Stimulated activated CD4-positive, alpha-beta T cell treated with anti-CD3 and anti-CD28 coated beads, Interleukin-4, amount 100 ng/mL, for 4 hours (primary cell): ENCODE results near the gene GPATCH8.
"Not testable (repeated sequence)": the region's sequence is repeated elsewhere in the genome, so short reads cannot be mapped to it uniquely, and the experiment has no call there.

Experiments
- DNase-seq, 2 experiments: peaks; one replicate each; pipeline ENCODE4 v3.0.0-alpha.2; 2020

The GPATCH8 gene

GRCh38 chr17:44369414-44370023, 133.7 kb downstream of the GPATCH8 start:
- not testable (repeated sequence) for DNase-seq

- DNase-seq: not testable (repeated sequence)
Observed at GRCh38 chr17:44368391-44369243, 134.6 kb downstream of the GPATCH8 start.

DNA sequence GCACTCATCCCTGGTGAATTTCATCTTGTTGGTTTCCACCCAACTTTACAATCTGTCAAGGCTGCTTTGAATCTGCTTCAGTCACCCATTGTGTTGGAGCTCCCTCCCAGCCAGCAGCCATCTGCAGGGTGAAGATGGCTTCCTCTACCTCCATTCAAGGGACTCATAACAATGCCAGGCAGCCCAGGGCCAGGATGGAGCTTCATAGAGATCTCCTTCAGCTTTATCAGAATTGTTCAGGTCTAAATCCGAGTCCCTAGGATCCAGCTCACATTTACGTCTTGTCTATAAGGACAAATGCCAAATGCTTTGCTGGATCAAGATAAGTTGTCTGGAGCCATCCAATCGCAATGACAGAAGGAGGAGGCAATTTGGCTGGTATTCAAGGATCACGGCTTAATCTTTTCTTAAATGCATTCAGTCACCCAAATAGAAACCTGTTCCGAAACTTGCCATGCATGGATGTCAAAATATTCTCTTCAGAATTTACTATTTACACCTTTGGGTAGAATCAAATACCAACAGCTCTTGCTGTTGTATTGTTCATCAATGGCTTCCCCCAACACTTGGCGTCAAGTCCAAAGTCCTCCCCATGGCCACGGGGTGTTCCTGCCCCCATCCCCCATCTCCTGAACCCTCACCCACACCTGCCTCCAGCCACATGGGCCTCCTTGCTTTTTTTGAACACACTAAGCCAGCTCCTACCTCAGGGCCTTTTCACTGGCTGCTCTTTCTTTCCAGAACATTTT, 135.8 kb downstream of the GPATCH8 start:
- no peak for DNase-seq

DNA sequence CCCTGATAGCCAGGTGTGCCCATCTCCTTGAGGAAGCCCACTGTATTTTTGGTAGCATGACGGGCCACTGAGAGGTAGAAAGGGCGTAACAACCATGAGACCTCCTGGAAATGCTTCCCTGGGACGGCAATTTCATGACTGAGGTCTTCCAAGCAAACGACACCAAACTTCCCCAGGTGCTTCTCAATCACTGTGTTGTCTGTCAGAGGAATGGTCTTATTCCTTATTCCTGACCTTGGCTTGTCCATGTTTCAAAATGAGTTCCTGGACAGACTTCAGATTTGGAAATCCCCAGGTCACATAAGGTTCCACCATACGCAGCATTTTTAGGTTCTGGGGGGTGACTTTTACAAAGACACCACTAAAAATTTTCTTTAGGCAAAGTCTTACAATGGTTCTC, 138.2 kb downstream of the GPATCH8 start:
- DNase-seq: not testable (repeated sequence)

GRCh38 chr17:44363613-44364159, 139.5 kb downstream of the GPATCH8 start, which contains the start of gene FAM171A2:
FAM171A2 (minus strand) TSS chr17:44363853; CDS start chr17:44363714, 139 bp downstream.
- peak; percentile 50 to 69 for DNase-seq

GRCh38 chr17:44362949-44363612, 140.1 kb downstream of the GPATCH8 start:
- DNase-seq: no peak

GRCh38 chr17:44362459-44362948, 140.7 kb downstream of the GPATCH8 start:
- DNase-seq: no peak

- DNase-seq: no peak
Observed at GRCh38 chr17:44361292-44362260, 141.6 kb downstream of the GPATCH8 start.

DNA sequence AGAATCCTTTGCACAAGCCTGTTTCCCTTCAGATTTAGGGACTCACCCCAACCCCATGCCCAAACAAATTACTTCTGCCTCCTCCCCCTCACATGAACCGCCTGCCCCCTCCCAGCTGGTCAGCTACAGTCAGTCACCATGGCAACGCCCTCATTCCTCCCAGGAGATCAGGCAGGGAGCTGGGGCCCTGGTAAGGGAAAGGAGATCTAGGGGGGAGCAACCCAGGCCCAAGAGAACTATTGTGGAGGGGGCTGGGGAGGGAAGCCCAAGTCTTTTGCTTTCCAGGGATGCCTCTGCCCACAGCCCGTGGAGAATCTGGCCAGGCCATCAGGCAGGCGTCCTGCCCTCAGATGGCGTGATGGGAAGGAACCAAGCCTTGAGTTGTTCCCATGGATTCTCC, 142.4 kb downstream of the GPATCH8 start:
- DNase-seq: no peak

- no peak for DNase-seq
Observed at GRCh38 chr17:44360144-44360533, 143.1 kb downstream of the GPATCH8 start.

GRCh38 chr17:44359458-44360143, 143.6 kb downstream of the GPATCH8 start:
- DNase-seq: no peak

DNA sequence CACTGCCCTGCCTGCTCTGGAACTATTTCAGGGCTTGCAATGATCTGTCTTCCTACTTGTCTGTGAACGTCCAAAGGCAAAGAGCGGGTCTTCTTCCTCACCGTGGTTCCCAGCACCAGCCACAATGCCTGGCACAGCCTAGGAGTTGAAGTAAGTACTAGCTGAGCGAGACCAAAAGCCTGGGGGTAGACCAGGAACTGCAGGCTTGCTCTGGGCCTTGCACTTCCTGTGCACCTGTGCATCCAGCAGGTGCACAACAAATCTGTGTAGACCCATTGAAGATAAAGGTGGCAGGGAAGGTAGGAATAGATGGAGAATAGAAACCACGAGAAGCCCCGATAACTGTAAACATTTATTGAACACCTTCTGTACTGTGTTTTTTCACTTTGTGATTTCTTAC, 144.2 kb downstream of the GPATCH8 start:
- DNase-seq: no peak

DNA sequence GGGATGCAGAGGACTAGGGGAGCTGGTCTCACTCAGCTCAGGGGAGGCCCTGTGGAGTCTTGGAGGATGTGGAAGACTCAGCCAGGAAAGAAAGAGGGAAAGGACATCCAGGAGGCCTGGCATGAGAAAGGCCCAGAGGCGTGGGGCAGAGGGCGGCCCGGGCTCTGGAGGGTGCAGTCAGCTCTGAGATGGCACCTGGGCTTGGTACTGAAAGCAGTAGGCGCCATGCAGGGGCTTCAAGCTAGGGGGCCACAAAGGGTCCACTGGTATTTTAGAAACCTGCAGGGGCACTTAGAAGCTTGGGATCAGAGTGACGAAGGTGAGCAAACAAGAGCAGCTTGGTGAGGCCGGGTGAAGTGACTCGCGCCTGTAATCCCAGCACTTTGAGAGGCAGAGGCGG, 145.1 kb downstream of the GPATCH8 start:
- no peak for DNase-seq

DNA sequence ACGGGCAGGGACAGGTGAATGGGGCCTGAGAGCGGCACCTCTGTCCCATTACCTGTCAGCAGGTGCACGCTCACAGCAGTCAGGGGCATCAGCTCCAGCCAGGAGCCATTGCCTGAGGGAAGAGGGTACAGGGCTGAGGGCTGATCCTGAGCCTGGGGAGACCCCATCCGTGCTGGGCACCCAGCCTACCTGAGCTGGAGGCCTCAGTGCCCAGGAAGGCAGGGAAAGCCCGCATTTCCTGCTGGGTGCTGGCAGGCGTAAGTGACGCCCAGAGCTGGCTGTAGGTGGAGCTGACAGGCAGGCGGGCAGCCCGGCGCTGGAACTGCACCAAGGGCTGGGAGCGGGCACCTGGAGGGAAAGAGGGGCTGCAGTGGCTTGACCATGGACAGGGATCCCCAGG, 147.0 kb downstream of the GPATCH8 start:
- DNase-seq: no peak

DNA sequence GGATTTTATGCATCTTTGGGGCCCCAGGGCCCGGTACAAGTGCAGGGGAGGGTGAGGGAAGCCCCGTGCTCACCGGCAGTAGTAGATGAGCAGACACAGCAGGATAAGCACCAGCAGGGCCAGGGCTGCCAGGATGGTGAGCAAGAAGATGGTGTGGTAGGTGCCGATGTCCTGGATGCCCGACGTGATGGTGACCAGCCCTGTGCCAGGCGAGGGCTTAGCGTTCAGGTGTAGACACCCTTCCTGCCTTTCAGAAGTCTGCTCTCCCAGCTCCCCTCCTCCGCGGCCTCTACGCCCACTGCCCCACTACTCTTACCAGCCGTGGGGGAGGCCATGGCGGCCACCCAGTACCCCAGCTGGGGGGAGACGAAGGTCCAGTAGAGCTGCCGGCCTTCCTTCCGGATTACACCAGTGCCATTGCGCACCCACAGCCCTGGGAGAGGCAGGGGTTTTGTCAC, 147.5 kb downstream of the GPATCH8 start:
- DNase-seq: no peak

GRCh38 chr17:44354582-44355561, 148.3 kb downstream of the GPATCH8 start:
- DNase-seq: peak; percentile 41 to 69

DNA sequence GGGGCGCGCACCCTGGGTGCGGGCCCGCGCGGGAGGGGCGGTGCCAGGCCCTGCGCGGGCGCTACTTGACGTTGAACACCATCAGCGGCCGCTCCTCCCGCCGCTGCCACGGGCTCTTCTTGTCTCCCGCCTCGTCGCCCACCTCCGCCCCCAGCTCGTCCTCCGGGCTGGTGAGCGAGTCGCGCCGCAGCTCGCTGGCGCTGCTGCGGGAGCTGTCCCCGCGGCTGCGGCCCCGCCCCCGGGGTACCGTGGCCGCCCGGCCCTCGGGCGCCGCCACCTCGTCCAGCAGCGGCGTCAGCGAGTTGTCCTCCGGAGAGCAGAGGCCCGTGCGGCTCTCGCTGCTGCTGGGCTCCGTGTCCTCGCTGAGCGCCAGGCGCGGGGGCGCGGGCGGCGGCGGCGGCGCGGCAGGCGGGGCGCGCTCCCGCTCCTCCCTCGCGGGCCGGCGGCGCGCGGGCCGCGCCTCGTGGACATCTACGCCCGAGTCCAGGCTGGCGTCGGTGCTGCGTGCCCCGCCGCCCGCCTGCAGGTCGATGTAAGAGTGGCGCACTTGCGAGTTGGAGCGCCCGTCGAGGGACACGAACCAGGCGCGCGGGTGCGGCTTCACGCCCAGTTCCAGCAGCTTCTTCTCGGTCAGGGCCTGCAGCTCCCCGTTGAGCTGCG, 149.4 kb downstream of the GPATCH8 start:
- no peak for DNase-seq

GRCh38 chr17:44352828-44353671, 150.2 kb downstream of the GPATCH8 start:
- no peak for DNase-seq
